Ramos (cell line): ENCODE data around the gene SCAMP5.

Experiments used
- in situ Hi-C: fragments of 300-500 bp; cut with MboI; formaldehyde crosslinking; loops from one replicate; pipeline ENCODE4 v1.14.3; 2022; ENCODE audit warnings: low sequenced_read_pairs; ENCODE audit not compliant: unreplicated experiment

Gene SCAMP5

GRCh38 chr15:74995182-74995778 is at the start of gene SCAMP5:
Gene SCAMP5 (plus strand): TSS chr15:74995563. CDS start chr15:75011840, 16,277 bp downstream.
- in situ Hi-C loops: no loop called here

GRCh38 chr15:74950078-74950908 is 45.1 kb upstream of the SCAMP5 start:
- in situ Hi-C loops: loop anchor here (5.0 to 10.0 kb wide), 2 partner anchors 328 to 575 kb away; no protein-coding TSS in a partner anchor

- in situ Hi-C loops: loop anchor here (5.0 to 10.0 kb wide), 2 partner anchors 329 to 576 kb away; no protein-coding TSS in a partner anchor
Measured at GRCh38 chr15:74951006-74951405, 44.4 kb upstream of the SCAMP5 start.

- in situ Hi-C loops: loop anchor here (5.0 to 10.0 kb wide), 2 partner anchors 332 to 580 kb away; no protein-coding TSS in a partner anchor
Measured at GRCh38 chr15:74954515-74954914, 40.8 kb upstream of the SCAMP5 start.

GRCh38 chr15:74955017-74955416 is 40.3 kb upstream of the SCAMP5 start:
- in situ Hi-C loops: loop anchor here (10.0 kb wide), 1 partner anchor 580 kb away; no protein-coding TSS in a partner anchor

- in situ Hi-C loops: loop anchor here (10.0 kb wide), 1 partner anchor 581 kb away; no protein-coding TSS in a partner anchor
Measured at GRCh38 chr15:74955796-74956647, 39.3 kb upstream of the SCAMP5 start.

- in situ Hi-C loops: loop anchor here (10.0 kb wide), 1 partner anchor 582 kb away; no protein-coding TSS in a partner anchor
Measured at GRCh38 chr15:74956648-74957475, 38.5 kb upstream of the SCAMP5 start, which contains the start of gene RPP25. Gene RPP25 (minus strand): TSS chr15:74956772. CDS start chr15:74956583, 189 bp downstream.

- in situ Hi-C loops: loop anchor here (10.0 kb wide), 1 partner anchor 583 kb away; no protein-coding TSS in a partner anchor
Measured at GRCh38 chr15:74957476-74958035, 37.8 kb upstream of the SCAMP5 start.

- in situ Hi-C loops: loop anchor here (10.0 kb wide), 1 partner anchor 584 kb away; no protein-coding TSS in a partner anchor
Measured at GRCh38 chr15:74958320-74958907, 36.9 kb upstream of the SCAMP5 start.

- in situ Hi-C loops: loop anchor here (10.0 kb wide), 1 partner anchor 584 kb away; no protein-coding TSS in a partner anchor
Measured at GRCh38 chr15:74958908-74959585, 36.3 kb upstream of the SCAMP5 start.

GRCh38 chr15:74959586-74959939 is 35.8 kb upstream of the SCAMP5 start:
- in situ Hi-C loops: loop anchor here (10.0 kb wide), 1 partner anchor 585 kb away; no protein-coding TSS in a partner anchor

- in situ Hi-C loops: no loop called here
Measured at GRCh38 chr15:74960286-74960685, 35.1 kb upstream of the SCAMP5 start.

GRCh38 chr15:74960995-74961588 is 34.3 kb upstream of the SCAMP5 start:
- in situ Hi-C loops: no loop called here

- in situ Hi-C loops: no loop called here
Measured at GRCh38 chr15:74961616-74962015, 33.7 kb upstream of the SCAMP5 start.

- in situ Hi-C loops: no loop called here
Measured at GRCh38 chr15:74962219-74962618, 33.1 kb upstream of the SCAMP5 start.

GRCh38 chr15:74962671-74963070 is 32.7 kb upstream of the SCAMP5 start:
- in situ Hi-C loops: no loop called here

- in situ Hi-C loops: no loop called here
Measured at GRCh38 chr15:74963213-74963612, 32.1 kb upstream of the SCAMP5 start.
